Activated T-cell treated with anti-CD3 and anti-CD28 coated beads, Interleukin-2, amount 50 U/mL, for 1 hour (primary cell): ENCODE results near the gene UNC13B.
"Not testable (repeated sequence)": the region's sequence is repeated elsewhere in the genome, so short reads cannot be mapped to it uniquely, and the experiment has no call there.

ENCODE experiments used
- DNase-seq: peaks from one replicate; pipeline ENCODE4 v3.0.0-alpha.2; 2020

UNC13B gene

GRCh38 chr9:35161713-35162604 is at the start of gene UNC13B:
TSS of gene UNC13B (plus strand) at chr9:35162009. CDS start at chr9:35162284, 275 bp downstream.
- DNase-seq: peak; percentile 78

- no peak for DNase-seq
Observed at GRCh38 chr9:35112257-35113020, 49.4 kb upstream of the UNC13B start.

- DNase-seq: peak; percentile 65
Observed at GRCh38 chr9:35114113-35114839, 47.5 kb upstream of the UNC13B start.

GRCh38 chr9:35114840-35115628 is 46.8 kb upstream of the UNC13B start:
- DNase-seq: peak; percentile 33

GRCh38 chr9:35115680-35116538 is 45.9 kb upstream of the UNC13B start, which contains the start of gene ATOSB:
TSS of gene ATOSB (minus strand) at chr9:35115862. CDS start at chr9:35108274, 7,588 bp downstream.
- peak; percentile 91 for DNase-seq

- DNase-seq: no peak
Observed at GRCh38 chr9:35116539-35116897, 45.3 kb upstream of the UNC13B start.

- DNase-seq: peak; percentile 78
Observed at GRCh38 chr9:35116898-35117551, 44.8 kb upstream of the UNC13B start.

- DNase-seq: no peak
Observed at GRCh38 chr9:35134920-35135319, 26.9 kb upstream of the UNC13B start.

GRCh38 chr9:35135988-35136387 is 25.8 kb upstream of the UNC13B start:
- DNase-seq: no peak

- DNase-seq: no peak
Observed at GRCh38 chr9:35136866-35137265, 24.9 kb upstream of the UNC13B start.

GRCh38 chr9:35140093-35140492 is 21.7 kb upstream of the UNC13B start:
- no peak for DNase-seq

- DNase-seq: no peak
Observed at GRCh38 chr9:35142037-35142436, 19.8 kb upstream of the UNC13B start.

DNA sequence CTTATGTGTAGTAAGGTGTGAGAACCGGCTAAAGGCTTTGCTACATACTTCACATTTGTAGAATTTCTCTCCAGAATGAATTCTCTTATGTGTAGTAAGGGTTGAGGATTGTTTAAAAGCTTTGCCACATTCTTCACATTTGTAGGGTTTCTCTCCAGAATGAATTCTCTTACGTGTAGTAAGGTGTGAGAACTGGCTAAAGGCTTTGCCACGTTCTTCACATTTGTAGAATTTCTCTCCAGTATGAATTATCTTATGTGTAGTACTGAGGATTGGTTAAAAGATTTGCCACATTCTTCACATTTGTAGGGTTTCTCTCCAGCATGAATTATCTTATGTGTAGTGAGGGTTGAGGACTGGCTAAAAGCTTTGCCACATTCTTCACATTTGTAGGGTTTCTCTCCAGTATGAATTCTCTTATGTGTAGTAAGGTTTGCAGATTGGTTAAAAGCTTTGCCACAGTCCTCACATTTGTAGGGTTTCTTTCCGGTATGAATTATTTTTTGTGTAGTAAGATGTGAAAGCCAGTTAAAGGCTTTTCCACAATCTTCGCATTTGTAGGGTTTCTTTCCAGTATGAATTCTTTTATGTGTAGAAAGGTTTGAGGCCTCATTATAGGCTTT is 13.8 kb upstream of the UNC13B start:
- DNase-seq: not testable (repeated sequence)

- DNase-seq: no peak
Observed at GRCh38 chr9:35152926-35153325, 8.9 kb upstream of the UNC13B start.

DNA sequence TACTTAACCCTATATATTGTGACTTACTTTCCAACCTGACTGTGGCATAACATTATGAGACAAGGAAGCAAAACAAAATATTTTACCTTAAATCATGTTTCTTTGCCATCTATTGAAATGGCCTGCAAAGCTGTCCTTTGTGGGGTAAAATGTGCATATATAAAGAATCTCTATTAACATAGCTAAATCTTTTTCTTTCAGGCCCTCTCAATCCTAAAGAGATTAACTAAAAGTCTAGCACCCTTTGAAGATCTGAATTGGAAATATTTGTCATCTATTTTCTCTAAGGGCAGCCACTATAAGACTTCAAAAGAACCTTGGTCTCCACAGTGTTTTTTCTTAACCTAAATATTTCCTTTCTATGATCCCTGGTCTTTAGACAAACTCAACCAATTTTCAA is 5.0 kb upstream of the UNC13B start:
- DNase-seq: no peak

- DNase-seq: not testable (repeated sequence)
Observed at GRCh38 chr9:35157836-35158235, 4.0 kb upstream of the UNC13B start.

DNA sequence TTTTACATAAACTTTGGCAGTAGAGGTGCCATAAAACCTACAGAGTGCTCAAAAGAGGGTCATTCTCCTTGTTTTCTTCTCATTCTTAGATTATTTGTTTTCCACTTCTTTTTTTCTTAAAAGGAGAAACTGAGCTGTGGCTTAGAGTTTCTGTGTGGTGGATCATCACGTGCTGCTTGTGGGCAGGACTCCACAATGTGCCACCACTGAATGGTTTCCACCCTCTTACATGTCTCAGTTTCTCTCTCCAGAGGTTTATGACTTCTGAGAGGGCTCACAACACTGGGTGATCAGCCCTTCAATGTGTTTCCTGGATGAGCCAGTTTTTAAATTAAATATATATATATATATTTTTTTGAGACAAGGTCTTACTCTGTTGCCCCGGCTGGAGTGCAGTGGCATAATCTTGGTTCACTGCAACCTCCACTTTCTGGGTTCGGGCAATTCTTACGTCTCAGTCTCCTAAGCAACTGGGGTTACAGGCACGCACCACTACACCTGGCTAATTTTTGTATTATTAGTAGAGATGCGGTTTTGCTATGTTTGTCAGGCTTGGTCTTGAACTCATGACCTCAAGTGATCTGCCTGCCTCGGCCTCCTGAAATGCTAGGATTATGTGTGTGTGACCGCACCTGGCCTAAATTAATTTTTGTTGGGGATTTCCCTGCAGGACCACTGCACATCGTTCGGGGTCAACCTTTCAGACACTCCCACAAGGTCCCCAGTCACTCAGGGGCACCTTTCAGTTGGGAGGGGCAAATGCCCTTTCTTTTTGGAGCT is 3.1 kb upstream of the UNC13B start:
- DNase-seq: no peak

GRCh38 chr9:35162605-35163315 is 951 bp downstream of the UNC13B start:
- no peak for DNase-seq

DNA sequence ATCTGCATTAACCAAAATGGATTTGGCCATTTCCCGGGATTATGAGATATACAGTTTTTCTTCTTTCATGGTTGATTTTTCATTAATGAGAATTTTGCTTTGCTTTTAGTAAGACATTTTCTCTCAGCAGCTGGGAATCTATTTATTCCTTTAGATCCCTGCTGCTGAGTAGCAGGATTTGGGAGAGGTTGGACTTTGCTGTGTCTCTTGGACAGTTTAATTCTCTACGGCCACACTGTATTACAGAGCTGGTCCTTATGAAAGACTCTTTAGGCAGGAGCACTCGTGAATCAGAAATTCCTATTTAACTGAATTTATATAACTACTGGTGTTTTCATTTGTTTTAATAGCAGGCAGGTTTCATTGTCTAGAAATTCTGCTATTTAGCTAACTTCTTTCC is 1.6 kb downstream of the UNC13B start:
- no peak for DNase-seq
